ENCODE data around the gene TSPAN3.

DNA sequence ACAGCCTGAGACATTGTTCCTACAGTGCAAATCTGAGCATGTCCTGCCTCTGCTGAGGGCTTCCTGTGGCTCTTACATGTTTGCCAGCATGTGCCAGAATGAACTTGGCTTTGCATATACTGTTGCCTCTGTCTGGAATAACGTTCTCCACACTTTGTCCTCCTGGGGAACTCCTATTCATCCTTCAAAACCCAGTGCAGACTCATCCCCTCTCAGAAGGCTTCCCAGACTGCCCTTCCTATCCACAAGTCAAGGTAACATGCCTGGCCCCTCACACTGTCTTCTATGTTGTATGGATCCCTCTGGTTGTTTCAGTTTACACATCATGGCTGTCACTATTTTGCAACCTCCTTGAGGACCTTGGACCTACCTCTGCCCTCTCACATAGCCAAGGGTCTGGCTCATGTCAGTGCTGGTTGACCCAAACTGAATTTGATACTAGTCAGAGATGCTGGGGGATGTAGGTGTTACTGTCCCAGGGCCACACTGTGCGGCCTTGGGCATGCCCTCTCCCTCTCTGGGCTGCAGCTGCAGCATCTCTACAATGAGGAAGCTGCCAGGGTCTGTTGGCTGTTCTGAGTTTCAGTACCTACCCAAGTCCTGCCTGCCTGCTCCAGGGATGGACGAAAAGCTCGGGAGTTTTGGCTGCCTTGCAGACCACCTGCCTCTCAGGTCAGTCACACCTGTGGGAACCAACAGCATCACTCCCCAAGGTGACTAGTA, 29.0 kb upstream of the TSPAN3 start:
- TF ChIP-seq CTCF (IDR thresholded peaks at IDR 0.05) (no peak), POLR2A (IDR thresholded peaks at IDR 0.05) (no peak), POLR2AphosphoS5 (IDR thresholded peaks at IDR 0.05) (no peak)

Data from breast epithelium (tissue), 3 donors.